SIG-M5 treated with dmso at 0.1 percent for 504 hours (cell line): ENCODE data around the gene CDKN2B-AS1.

Source experiments
- DNase-seq: peaks from one replicate; lab custom pipeline; 2025; ENCODE audit not compliant: unreplicated experiment; lab: John Stamatoyannopoulos, UW

Gene CDKN2B-AS1

GRCh38 chr9:22148876-22149637, 154.5 kb downstream of the CDKN2B-AS1 start:
- no peak for DNase-seq

- no peak for DNase-seq
Observed at GRCh38 chr9:22154064-22154463, 159.5 kb downstream of the CDKN2B-AS1 start.

DNA sequence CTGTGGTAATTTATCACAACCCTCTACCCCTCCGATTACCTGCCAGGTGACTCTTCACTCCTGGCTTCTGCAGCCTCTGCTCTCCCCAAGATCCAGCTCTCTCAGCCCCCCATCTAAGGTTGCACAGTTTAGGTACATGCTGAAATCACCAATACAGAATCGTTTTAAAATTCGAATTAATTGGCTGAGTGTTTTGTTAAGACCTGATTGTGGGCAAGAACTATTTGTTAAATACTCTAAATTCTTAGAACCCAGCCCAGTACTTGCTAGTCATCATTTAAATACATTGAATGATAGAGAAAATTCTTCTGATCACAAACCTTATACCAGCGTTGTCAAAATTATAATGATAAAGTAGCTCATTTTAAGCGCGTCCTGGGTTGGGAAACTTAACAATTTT, 162.0 kb downstream of the CDKN2B-AS1 start:
- no peak for DNase-seq

DNA sequence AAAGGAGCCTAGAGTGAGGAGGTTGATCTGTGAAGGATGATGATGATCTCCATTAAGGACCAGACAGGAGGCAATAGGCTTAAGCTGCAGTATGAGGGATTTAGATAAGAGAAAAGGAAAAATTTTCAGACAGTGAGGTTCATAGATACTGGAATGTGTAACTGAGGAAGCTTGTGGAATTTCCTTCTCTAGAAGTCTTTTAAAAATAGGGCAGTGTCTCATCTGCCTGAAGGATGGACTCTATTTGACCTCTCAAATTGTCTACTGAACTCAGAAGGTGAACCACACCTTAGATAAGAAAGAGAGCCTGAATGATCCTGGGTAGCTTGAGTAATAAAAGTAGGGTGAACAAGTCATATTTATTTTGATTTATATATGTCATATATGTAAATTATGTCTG, 162.7 kb downstream of the CDKN2B-AS1 start:
- DNase-seq, result no peak

DNA sequence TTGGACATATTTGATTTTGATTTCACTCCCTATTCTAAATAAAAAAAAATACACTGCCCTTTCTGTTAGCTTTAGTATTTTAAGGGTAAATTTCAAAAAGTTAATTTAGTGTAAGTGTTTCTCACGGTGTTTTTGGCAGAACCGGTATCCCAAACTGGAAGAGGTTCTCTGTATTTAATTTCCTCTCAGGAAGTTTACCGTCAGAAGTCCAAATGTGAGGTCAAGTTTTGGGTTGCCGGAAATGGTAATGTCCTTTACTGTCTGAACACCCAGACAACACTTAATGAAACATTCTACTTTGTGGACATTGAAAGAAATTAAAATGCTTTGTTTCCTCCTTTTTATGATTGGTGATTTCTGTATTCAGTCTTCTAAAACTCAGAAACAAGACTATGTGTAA, 163.2 kb downstream of the CDKN2B-AS1 start:
- DNase-seq, result no peak

DNA sequence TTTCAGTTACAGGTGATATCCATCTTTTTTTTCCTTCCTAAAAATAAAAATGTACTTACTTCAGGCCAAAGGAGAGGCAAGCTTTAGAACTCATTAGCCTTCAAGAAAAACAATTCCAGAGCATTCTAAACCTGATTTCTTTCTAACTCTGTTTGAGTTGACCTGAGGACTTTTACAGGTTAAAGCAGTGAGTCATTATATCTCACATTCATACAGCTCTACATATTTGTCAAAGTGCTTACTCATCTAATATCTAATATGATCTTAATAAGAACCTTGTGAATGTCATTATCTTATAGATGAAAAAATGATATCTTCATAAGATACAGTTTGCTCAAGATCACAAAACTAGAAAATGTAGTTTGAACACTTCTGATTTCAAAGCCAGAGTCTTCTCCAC, 163.7 kb downstream of the CDKN2B-AS1 start:
- no peak for DNase-seq

- DNase-seq, result peak; percentile 94
Observed at GRCh38 chr9:22158927-22159346, 164.3 kb downstream of the CDKN2B-AS1 start.

DNA sequence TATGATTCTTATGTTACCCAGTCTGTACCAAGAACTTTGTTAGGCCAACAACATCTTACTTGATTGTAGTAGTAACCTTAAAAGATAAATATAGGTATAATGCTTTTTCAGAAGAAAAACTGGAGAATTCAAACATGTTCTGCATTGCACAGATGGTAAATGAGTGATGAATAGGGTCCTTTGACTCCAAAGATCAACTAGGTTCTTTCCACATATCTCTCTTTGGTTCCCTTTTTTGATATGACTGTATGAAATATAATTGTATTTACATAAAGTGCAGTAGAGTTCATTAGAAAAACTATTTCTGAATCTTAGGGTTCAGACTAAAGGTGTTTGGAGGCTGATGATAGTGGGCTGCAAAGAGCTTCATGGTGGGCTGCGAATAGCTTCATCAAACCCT, 165.0 kb downstream of the CDKN2B-AS1 start:
- DNase-seq, result peak; percentile 52

GRCh38 chr9:22160221-22160620, 165.6 kb downstream of the CDKN2B-AS1 start:
- DNase-seq, result peak; percentile 14

DNA sequence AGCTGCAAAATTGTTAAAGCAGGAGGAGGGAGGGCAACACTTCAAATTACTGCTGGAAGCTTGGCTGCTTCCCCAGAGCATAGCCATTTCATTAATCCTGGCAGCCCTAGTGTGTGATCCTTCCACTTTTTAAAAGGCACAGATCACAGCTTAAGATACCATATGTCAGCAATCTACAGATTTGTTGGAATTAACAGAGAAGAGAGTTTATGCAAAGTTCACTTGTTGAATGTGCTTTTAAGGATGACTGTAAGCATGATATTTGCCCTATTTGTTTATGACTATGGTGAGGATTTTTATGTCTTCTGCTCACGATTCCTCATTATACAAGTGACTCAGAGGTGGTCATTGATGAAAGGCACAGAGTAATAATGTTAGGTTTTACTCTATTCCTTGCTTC, 170.6 kb downstream of the CDKN2B-AS1 start:
- DNase-seq, result no peak

DNA sequence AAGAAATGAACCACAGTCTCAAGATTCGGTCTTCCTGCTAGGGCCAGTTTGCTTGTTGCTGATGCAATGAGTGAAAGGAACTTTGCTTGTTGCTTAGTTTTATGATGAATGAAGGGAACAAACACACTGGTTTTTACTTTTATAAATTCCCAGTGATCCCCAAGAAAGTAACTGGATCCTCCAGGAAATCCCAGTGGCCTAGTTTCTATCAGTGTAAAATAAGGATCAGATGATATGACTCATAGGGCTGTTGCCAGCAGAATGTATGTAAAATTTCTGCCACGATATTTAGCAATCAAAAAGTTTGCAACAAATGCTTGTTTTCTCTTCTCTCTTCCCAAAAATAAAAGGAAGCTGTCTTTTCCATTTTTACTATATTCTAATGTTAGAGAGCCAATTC, 174.7 kb downstream of the CDKN2B-AS1 start:
- peak; percentile 48 for DNase-seq

DNA sequence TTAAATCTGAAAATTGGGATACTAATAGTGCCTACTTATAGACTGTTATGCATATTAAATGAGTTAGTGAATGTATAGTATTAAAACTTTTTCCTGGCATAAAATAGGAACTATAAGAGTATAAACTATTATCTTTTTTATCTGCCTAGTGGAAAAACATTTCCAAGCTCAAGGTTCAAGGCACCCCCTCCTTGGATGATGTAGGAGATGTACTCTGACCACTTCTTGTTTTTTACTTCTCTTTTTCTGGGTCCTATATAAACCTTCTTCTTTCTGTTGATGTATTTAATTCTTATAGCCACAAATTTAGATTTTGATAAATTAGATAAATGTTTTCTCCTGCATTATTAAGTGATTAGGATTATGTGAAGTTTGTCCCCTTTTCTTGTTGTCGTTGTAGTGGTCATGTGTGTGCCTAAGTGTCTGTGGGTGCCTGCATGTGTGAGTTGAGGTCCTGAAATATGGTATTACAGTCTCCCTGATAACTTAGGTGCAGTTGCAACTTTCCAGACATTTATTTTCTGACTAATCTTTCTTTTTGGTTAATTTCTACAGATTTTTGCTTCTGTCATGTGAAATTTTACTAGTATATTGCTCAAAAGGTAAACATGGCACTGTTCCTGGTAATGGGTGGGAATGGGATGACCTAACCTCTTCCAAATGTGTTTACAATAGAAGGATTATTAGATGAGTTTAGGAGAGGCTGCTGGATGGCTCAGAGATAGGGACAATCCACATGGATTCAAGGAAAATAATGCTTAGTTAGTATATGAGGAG, 175.3 kb downstream of the CDKN2B-AS1 start:
- DNase-seq, result peak; percentile 86
